DMS153 treated with DMSO at 0.1 percent for 48 hours (cell line): Measurements from ENCODE around the gene CHD9.
A peak's percentile ranks its signal among the peaks of the same experiment; 100 is the strongest.

Experiments used
- DNase-seq: peaks from one replicate; lab custom pipeline; 2025; ENCODE audit not compliant: unreplicated experiment; lab: John Stamatoyannopoulos, UW

The CHD9 gene

DNA sequence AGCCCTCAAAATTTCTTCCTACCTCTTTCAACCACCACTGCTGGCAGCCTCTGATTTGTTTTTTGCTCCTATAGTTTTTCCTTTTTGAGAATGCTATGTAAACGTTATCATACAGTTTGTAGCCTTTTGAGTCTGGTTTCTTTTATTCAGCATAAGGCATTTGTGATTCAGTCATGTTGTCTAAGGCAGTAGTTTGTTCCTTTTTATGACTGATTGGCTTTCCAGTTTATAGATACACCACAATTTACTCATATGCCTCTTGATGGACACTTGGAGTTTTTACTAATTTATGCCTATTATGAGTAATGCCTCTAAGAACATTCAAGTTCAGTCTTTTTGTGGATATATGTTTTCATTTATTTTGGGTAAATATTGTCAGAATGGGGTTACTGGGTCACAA is 136.6 kb downstream of the CHD9 start:
- DNase-seq = no peak

DNA sequence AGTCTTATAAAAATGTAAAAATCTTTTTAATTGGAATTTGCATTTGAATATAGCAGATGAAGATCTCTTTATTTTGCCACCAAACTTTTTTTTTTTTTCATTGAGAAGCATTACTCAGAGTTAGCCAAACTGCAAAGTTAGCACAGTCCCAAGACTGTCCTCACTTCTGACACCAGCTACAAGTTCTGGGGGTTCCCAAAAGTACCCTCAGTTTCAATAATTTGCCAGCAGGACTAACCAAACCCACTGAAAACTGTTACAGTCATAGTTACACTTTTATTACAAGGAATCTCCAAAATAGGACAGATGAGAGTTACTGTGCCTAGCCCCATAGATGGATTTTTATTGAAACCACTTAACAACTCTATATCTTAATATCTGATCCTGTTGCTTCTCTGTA is 144.1 kb downstream of the CHD9 start:
- no peak for DNase-seq

DNA sequence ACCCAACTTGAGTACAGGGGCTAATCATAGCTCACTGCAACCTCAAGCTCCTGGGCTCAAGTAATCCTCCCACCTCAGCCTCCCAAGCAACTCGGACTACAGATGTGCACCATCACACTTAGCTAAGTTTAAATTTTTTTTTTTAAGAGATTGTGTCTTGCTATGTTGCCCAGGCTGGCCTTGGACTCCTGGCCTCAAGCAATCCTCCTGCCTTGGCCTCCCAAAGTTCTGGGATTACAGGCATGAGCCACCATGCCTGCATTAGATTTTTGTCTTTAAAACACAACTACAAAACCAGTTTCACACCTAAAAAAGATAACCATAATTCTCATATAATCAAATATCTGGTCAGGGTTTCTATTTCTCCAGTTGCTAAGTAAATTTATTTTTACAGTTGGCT is 147.1 kb downstream of the CHD9 start:
- DNase-seq = no peak

DNA sequence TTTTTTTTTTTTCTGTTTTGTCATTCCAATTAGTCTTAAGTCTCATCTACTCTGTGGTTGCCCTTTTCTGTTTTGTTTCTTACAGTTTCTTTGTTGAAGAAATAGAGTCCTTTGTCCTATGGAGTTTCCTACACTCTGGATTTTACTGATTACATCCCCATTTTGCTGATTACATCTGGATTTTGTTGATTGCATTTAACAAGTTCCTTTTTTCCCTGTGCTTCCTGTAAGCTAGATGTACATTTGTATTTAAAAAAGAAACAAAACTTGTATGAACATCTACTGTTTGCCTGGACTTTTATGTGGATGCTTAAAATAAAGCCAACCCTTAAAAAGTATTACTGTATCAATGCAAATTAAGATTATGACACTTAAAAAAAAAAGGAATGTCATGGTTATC is 147.6 kb downstream of the CHD9 start:
- DNase-seq = no peak

DNA sequence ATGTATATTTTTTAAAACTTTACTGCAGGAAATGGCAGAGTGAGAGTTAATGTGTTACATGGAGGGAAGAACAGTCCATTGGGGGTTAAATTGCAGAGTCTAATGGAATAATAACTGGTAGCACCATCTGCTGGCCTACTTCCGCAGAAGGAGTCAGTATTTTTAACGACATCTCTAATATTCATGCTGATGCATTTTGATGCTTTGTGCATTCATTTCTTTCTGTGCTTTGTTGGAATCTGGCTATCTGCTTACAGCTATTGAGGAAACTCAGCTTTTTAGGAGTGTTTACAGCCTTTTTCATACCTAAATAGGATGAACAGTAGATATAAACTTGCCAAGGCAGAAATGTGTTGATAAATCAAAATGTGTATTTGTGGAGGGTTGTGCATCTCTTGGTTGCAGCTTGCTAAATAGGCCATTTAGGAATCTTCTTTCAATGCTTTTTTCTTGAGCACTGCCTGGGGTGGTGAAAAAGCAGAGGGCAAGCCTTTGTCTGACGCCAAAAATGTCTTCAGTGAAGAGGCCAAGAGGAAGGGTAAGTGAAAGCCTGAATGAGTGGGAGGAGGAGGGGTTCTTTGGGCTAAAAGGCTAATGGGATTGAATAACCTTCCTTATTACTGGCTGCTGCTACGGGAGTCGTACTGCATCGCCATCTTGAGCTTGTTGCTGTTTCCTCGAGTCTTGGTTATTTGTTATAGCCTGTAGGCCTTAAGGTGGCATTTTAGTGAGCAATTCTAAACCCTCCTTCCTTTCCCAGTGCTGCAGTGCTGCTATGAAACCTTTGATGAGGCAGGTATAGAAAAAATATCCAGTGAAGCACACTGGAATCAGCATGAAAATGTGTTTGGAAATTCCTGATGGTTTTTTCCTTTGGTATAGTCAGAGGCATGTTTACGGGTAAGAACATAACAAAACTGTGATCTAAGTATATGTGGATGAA is 153.3 kb downstream of the CHD9 start:
- peak; percentile 46 for DNase-seq

DNA sequence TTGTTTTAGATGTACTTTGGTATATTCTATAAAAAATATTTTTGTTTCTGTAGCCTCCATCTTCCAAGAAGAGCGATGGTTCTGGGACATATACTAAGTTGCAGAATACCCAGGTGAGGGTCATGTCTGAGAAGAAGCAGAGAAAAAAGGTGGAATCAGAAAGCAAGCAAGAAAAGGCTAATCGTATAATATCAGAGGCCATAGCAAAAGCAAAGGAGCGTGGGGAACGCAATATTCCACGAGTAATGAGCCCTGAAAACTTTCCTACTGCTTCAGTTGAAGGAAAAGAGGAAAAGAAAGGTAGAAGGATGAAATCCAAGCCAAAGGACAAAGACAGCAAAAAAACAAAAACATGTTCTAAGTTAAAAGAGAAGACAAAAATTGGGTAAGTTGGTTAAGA is 154.6 kb downstream of the CHD9 start:
- no peak for DNase-seq

DNA sequence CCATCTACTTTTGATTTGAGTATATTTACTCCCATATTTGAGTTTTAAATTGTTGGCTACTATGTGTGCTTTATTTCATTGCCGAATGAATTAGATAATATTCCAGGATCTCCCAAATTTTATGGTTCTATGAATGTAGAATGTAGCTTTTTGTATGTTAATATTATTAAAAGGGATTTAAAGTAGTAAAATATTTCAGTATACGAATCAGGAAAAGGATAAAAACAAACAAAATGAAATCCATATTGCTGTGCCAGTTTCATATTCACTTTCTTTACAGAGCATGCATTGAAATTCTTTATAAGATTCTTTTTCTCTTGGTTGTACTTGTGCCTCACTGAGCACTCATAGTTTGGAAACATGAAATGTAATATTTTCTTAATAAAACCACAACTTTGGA is 155.1 kb downstream of the CHD9 start:
- no peak for DNase-seq

DNA sequence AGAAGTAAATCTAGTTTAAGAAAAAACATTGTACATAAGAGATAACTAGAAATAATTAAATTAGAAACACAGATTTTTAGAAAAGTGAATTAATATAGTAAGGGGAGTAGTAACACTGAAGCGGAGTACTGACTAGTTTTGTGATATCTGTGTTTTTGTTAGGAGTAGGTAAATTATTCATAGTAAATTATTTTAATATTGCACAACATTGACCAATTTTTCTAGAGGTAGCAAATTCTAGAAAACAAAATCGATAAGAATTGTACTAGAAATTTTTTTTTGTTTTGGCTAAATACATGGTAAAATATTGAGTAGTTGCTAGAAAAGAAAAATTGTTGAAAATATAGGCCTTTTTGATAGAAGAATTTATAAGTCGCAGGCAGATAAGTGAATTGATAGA is 156.5 kb downstream of the CHD9 start:
- no peak for DNase-seq

DNA sequence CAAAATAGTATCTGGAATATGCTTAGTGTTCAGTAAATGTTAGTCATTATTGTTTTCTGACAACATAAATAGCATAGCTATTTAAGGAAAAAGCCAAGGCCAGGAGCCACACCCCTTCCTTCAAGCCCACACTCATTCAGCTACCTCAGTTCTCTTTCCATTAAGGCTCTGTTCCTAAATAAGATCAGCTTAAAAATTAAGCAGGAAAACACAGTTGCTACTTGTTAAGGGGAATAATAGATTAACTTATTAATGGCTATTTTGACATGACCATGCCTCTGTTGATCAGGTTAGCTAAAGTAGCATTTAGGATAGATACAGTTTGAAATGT is 158.1 kb downstream of the CHD9 start:
- DNase-seq = no peak

DNA sequence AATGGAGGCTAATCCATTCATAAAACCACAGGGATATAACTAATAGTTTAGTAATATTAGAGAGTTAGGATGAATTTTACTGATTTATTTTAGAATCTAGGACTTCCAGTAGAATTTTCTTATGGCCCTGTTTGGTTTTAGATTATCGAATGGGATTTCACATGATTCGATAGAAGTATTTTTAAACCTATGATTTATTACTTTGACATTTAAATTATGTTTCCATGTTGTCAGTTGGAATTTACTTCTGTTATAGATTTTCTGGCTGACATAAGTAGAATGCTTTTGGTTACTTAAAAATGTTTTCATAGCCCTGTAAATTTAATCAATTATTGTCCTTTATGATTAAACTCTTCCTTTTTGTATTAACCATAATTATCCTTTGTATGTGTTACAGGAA is 158.8 kb downstream of the CHD9 start:
- no peak for DNase-seq

DNA sequence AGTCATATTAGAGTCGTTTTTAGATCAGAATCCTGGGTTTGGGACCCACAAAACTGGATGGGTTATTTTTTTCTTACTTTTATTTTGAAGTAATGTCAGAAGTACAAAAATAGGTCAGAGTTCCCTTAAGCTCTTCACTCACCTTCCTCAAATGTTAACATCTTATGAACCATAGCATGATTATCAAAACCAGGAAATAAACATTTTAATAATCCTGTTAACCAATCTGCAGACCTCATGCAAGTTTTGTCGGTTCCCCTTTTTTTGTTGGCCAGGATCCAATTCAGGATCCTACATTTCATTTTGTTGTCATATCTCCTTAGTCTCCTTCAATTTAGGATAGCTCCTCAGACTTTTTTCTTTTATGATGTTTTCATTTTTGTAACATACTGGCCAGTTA is 162.0 kb downstream of the CHD9 start:
- no peak for DNase-seq

DNA sequence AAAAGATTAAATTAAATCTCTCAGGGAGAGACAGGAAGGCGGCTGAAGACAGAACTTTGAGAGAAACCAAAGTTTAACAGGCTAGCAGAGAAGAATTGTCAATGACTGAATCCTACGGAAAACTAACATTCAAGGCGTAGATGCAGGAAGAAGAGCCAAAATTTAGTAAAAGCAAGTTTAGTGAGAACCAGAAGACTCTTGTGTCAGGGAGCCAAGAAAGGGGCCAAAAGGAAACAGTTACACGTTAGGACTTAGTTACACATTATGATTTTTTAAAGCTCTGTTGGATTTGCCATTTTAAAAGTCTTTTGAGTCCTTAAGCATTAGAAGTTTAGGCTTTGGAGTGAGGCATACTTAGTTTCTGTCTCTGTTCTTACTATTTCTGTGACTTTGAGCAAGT is 164.6 kb downstream of the CHD9 start:
- no peak for DNase-seq

DNA sequence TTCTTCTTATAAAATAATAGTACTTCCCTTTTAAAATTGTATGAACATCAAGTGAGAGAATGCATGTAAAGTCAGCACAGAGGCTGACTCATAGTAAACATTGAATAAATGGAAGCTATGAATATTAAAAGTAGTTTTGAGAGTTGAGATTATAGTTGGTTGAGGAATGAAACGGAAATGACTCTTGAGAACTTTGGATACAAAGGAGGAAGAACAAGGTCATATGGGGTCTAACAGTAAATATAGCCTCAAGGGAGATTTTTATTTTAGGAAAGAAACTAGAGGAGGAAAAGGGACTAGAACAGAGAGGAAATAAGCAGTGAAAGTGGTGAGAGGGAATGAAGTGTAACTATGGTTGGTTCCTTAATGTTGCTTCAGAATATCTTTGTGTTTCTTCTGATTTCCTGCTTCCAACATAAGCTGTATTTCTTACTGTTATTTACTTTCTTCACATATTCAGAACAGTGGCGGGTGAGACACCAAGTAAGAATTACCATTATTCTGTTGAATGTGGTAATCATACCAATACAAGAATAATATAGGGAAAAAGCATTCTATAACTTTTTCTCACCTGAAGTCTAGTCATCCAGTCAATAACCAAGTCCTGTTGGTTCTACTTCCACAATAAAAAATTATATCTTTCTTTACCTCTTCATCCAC is 165.1 kb downstream of the CHD9 start:
- no peak for DNase-seq

DNA sequence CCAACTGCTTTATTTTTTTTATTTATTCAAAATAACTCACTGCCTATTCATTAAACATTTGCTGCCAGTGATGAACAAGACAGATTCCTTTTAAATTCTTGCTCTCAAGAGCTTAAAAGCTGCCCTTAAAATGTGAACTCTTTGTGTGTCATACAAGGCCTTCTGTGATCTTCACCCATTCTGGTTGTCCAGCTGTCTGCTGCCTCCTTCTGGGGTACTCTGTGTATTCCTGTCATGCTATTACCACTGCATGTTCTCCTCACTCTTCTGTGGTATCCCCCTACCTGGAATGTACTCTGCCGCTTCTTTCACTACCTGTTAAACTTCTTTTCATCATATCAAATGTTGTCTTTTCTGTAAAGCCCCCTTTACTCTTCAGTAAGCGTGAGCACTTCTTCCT is 165.8 kb downstream of the CHD9 start:
- DNase-seq = no peak

DNA sequence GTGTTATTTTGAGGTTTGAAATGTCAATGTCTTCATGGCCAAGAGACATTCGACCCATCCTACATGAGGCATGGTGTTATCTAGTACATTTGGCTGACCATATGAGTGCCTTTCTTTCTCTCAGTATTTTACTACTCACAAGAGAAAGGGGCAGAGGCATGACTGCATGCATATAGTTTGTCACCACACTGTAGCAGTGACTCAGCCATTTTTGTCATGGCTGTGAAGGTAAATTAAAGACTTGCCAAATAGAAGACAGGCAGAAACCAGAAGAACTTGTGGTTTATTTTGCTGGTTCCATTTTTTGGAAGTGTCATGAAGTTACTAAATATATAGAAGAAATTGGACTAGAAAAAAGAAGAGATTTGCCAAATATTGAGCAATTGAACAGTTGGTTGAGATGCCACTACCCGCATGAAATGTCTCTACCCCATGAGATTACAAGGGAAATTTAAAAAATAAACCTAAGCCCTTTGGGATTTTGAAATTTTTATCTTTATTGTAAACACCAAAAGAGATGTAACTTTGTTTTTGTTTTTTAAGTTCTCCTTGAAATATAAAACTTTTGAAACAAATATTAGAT is 170.3 kb downstream of the CHD9 start:
- DNase-seq = no peak

DNA sequence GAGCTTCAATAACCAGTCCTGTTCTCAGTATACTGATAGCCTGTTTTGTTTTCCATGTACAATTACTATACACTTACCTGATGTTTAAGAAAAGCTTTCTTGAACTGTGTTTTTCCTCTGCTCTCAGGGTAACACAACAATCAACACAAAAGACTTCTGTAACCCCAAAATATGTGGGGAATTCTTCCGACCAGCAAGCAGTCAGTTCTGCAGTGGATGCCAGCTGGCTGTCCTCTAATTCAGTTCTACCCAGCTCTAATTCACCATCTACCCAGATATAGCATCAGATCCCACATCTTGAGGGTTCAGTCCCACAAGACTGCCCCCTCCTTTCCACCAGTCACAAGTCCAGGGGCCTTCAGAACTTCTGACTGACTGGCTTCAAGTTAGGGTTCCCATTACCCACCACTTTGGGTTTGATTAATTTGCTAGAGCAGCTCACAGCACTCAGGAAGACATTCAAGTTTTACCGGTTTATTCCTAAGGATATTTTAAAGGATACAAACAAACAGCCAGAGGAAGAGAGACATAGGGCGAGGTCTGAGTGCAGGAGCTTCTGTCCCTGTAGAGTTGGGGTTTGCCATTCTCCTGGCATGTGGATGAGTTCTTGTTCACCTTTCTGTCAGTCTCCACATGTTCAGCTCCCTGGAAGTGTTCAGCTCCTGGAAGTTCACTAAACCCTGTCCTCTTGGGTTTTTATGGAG is 178.2 kb downstream of the CHD9 start:
- no peak for DNase-seq

DNA sequence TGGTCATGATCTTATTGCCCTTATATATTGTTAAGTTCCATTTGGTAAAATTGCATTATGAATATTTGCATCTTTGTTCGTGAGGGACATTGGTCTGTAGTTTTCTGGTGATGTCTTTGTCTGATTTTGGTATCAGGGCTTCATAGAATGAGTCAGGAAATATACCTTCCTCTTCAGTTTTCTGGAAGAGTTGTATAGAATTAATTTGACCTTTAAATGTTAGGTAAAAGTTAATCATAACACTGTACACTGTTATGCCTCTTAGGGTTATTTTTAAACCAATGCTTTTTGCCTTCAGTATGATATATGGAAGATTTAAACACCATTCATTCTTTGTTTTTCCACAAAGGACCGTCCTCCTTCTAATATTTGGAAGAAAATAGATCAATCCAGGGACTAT is 180.0 kb downstream of the CHD9 start:
- no peak for DNase-seq

DNA sequence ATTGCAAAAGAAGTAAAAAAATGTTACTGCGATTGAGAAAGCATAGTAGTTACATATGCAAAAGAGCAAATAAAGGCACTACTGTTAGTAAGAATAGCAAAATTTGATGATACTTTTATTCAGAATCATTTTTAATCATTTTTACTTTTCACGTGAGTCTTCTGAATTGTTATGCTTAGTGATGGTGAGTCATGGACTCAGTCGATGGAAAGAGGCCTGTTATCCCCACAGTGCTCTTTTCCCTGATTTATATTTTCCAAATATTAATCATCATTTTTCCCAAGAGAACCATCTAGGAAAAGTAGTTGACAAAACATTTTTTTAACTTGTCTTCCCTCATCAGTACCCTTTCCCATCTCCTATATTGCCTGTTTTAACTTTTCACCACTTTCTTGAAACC is 181.1 kb downstream of the CHD9 start:
- DNase-seq = no peak

DNA sequence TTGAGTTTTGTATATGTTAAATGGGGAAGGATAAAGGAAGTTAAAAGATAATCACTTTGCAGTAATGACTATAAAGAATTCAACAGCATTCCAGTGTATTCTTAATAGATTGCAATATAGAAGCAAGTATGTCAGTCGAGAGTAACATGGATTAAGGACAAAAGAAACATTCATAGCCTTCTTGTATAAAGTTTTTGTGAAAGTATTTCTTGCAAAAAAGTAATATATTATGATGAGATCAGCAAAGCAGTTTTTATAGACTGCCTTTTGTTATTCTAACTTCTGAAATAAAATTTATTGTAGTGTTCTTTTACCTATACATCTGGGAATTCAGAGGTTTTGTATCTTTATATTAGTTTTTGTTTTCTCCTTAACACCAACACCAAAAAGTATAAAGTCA is 194.5 kb downstream of the CHD9 start:
- no peak for DNase-seq

DNA sequence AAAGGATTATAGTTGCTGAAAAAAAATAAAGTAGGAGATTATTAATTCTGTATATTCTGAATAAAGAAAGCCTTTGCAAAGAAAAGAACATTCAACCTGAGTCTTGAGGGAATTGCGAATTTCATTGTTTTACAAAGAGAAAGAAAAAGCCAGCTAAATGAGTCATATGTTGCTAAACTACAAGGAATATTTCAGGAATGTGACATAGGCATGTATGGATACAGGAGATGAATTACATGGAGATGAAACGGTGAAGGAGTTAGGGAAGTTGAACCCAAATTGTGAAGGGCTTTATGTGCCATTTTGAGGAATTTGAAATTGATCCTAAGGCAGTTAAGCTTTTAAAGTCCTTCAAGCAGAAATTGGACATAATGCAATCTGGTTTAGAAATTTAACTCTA is 202.2 kb downstream of the CHD9 start:
- DNase-seq = no peak

DNA sequence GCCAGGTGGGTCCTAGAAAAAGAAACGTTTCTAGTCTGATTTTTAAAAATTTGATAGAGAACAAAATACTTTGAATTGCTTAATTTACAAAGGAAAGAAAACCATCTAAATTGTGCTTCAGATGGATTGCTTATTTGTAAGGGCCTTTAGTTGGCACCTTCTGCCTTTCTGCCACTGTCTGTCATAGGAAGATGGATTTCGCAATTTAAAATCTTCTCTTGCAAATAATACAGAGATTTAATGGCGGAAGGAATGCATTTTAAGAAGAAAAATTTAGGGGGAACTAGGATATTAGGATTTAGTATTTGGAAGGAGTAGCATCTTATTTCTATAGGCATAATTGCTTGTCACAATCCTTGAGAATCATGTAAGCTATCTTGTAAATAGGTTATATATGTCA is 204.0 kb downstream of the CHD9 start:
- DNase-seq = no peak

DNA sequence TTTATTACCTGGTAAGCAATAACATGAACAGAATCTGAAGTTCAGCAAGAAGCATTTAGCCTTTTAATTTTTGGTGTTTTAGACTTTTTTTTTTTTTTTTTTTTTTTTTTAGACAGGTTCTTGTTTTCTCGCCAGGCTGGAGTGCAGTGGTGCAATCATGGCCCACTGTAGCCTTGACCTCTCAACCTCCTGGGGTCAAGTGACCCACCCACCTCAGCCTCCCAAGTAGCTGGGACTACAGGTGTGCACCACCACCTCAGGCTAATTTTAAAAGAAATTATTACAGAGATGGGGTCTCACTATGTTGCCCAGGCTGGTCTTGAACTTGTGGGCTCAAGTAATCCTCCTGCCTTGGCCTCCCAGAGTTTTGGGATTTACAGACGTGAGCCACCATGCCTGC is 206.5 kb downstream of the CHD9 start:
- DNase-seq = no peak
